Measurements from ENCODE around the gene BTBD16.

BTBD16 gene

DNA sequence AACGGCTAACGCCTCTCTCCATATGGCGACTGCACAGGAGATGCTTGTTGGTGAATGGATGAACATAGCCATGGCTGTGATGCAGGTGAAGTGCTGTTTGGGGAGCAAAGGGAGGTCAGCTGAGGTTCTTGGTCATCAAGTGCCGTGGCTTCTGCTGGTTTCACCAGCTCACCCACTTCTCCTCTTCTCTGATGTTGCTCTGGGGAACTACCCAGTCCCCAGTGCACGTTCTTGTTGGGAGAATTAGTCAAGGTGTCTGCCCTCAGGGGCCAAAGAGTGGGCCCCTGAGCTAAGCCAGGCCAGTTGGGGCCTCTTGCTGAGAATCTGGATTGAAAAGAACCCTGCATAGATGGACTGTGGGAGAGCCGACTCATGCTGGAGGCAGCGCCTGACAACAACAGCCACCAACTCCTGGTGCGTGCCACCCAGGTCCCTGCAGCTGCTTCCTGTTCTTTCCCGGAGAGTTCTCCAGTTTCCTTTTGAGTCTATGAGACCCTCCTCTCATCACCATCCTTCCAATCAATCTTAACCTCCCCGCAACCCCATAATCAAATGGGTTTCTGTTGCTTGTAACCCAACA is 3.0 kb downstream of the BTBD16 start:
- no peak for DNase-seq (ENCODE audit: low read depth in 2 of 2)

DNA sequence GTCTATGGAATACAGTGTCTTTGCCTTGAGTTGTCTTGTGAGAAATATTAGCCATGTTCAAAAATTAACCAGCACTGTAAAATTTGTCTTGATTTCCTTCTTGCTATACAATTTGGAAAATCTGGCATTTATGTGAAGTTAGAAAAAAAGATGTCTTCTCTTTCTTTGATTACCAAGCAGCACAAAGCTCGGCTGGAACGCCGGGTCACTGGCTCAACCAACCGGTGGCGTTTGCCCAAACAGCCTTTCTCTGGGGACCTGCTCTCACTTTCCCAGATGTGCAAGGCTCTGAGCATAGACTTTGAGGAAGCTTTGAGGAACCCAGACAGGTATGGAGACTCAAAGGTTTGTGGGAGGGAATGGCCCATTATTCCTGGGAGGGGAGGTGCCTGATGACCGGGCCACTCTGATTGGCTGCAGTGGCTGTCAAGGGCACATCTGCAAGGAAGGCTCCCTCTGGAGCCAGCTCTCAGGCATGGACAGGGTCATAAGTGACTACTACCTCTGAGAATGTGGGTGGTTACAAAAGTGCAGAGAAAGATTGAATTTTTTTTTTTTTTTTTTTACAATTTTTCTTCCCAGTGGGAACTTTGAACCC is 5.6 kb downstream of the BTBD16 start:
- no peak for DNase-seq (ENCODE audit: low read depth in 2 of 2)

DNA sequence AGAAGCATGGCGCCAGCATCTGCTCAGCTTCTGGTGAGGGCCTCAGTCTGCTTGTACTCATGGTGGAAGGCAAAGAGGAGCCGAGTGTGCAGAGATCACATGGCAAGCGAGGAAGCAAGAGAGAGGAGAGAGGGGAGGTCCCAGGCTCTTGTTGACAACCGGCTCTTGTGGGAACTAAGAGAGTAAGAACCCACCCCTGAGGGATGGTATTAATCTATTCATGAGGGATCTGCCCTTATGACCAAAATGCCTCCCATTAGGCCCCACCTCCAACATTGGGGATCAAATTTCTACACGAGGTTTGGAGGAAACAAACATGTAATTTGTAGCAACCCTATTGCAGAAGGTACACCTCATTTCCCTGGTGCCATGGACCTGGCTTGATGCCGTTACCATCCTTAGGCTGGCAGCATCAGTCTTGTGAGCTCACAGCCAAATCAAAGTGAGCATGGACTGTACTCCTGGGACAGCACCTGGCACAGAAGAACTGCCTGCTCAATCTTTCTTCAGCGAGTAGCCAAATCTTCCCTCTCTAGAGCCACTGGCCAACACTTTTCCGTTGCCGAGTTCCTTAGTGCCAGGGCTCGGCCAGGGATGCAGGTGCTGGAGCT is 6.5 kb downstream of the BTBD16 start:
- no peak for DNase-seq (ENCODE audit: low read depth in 2 of 2)

DNA sequence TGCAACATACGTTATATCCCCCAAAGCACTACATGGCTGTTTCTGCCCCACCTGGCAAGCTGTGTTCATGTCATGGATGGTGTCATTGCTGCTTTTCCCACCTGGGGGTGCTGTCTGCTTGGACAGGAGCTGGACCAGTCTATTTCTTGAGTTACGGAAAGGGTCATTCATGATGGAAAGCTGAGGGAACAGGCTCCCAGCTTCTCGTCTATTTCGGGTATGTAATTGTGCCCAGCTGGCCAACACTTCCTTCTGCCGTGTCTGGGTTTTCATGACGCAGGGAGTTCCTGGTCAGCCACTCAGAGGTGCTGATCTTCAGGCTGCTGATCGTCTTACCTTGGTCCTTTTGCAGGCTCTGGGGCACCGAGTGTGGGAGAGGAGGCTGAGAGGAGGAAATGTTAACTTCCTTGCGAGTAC is 8.6 kb downstream of the BTBD16 start:
- no peak for DNase-seq (ENCODE audit: low read depth in 2 of 2)

DNA sequence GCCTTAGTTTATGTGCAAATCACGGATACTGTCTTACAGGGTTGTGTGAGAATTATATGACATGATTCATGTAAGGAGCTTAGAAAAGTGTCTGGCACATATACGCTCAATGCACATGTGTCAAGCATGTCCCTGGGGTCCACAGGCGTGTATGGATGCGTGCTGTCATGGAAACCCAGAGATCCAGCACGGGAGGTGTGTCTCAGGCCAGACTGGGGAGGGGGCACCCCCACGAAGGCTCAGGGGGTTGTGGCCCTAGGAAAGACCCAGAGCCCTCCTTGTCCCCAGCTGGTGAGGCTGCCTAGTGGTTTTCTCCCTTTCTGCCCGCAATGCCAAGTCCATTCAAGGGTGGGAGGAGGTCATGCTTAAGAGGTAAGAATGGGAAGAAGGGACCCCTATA is 9.1 kb downstream of the BTBD16 start:
- DNase-seq (ENCODE audit: low read depth in 2 of 2), result no peak

DNA sequence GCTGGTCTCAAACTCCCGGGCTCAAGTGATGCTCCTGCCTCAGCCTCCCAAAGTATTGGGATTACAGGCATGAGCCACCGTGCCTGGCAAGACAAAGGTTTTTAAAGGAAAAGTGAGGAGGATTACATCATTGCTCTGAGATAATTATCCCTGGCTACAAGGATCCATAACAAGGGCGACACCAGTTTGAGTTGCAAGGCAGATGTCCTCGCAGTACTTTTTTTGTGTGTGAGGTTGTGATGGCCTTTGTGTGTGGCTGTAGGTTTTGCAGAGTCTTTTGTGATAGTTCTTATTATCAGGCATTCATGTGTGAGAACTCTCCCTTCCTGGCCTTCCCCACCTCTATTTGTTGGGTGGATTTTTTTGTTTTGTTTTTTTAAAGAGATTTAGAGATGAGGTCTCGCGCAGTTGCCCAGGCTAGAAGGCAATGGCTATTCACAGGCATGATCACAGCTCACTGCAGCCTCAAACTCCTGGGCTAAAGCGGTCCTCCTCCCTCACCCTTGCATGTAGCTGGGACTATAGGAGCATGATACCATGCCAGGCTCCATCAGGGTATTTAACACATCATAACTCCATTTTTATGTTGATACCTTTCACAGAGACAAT is 10.0 kb downstream of the BTBD16 start:
- no peak for DNase-seq (ENCODE audit: low read depth in 2 of 2)

DNA sequence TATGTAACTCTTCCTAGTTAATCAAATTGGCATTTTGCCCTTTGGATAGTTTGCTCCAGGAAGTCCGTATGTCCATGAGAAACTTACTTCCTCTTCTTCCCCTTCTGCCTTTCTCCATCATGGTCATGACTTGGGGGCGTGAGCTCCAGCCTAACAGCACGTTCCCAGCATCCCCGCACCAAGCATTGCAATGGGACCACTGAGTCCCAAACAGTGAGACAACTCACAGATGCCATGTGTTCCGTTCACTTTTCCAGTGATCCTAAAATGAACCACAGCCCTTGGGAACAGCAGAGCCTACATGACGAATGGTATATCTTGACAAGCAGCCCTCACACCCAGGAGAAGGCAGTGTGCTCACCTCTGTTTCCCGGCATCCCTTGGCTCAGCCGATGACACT is 10.7 kb downstream of the BTBD16 start:
- no peak for DNase-seq (ENCODE audit: low read depth in 2 of 2)

DNA sequence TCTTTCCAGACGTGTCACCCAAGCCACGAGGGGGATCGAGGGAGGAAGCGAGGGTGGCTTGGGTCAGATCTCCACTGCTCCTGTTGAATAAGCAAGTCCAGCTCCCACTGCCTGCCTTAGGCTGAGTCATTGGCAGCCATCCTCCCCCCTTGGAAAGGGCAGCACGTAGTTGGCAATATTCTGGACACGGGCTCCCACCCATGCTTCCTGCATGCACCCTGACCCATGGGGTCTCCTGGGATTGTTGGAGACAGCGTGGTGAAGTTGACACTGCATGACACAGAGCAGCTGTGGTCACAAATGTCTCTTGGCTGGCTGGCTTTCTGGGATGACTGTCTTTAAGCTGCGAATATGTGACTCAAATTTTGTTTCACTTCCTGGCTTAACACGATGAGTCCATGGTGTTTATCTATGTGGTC is 11.2 kb downstream of the BTBD16 start:
- no peak for DNase-seq (ENCODE audit: low read depth in 2 of 2)

DNA sequence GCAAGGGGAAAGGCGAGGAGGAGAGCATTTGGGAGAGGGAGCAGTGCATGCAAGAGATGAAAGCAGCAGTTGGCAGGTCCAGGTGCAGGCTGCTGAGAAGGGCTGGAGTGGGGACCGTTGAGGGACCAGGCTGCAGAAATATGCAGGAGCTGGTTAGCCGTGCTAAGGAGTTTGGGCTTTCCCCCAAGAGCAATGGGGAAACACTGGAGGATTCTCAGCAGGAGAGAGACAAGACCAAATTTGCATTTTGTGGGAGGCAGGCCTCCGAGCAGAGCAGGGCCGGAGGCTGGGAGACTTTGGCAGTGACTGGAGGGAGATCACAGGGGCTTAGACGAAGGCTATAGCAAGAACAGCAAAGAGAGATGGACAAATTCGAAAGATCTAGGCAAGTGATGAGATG is 11.8 kb downstream of the BTBD16 start:
- no peak for DNase-seq (ENCODE audit: low read depth in 2 of 2)

DNA sequence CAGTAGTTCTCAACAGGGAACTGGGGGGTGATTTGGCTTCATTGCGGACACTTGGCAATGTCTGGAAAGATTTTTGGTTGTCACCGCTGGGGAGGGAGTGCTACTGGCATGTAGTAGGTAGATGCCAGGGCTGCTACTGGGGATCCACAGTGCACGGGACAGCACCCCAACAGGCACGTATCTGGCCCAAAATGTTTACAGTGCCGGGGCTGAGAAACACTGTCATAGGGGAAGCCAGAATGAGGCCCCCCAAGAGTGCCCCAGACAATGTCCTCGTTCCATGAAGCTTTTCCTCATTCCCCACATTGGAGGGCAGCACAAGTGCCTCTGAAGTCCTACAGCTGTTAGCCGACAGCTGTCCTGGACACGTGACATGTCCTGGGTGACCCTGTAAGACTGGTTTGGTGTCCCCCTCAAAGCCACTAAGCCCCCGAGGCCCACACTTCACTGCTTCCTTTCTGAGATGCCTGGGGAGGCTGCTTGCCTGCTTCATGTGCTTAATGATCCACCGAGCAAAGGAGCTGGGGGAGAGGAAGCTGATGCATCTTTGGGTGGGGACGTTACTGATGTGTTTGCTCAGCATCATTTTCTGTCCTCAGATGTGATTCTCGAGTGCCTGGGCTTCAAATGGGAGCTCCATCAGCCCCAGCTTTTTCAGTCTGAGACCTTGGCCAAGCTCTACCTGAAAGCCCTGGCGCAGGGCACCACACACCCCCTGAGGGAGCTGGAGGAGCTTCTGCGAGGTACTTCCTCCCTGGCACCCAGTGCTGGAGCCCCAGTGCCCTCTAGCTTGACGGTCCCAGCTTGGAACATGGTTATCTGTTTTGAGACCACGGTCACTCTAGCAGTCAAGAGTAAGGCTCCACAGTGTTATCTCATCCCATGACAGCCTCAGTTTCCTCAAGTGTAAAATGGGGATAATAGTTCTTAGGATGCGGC is 14.7 kb downstream of the BTBD16 start:
- DNase-seq (ENCODE audit: low read depth in 2 of 2), result no peak

DNA sequence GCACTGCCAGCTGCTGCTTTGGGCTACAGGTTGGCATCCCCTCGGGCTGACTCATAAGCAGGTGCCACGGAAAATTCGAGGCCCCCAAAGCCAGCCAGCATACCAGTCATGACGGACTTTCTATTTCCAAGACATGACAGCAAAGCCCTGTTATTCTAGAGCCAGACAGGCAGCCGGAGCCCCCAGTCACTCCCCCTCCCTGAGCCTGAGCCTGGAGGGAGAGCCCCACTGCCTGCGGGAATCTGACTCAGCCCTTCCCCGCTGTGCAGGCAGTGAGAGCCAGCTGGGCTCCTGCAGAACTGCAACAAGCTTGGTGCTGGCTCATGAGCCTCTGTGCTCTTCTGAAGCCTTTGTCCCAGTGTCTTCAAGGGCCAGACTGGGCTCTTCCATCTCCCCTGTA is 15.8 kb downstream of the BTBD16 start:
- peak; percentile 46 to 53 for DNase-seq (ENCODE audit: low read depth in 2 of 2)

DNA sequence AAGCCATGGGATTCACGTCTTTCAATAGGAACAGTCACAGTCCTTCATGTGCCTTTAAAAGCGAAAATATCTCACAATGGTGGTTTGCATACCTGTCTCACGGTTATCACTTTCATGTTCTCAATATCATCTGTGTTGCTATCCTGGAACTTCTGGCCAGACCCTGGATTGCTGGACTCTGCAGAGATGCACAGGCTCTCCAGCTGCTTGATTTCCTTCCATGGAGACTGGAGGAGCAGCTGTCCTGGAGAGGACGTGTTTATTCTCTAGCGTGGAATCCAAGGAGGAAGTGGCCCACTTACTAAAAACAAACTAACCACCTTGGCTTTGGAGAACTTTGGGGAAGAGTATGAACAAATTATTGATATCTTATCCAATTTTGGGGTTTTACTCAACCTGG is 16.5 kb downstream of the BTBD16 start:
- no peak for DNase-seq (ENCODE audit: low read depth in 2 of 2)

DNA sequence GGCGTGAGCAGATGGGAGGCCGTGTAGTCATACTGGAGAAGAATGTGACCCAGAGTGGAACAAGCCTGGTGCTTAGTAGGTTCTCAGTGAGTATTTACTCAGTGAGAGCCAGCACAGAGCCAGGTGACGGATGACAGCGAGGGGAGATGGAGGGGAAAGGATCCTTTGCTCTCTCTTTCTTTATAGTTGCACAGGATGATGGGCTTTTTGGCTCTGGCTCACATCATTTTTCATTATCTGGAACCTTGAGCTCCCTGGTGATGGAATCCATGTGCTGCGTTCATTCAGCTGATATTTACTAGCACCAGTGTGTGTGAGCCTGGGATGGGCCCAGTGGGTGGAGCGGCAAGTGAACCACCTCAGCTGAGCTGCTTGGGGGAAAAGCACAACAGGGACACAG is 17.2 kb downstream of the BTBD16 start:
- DNase-seq (ENCODE audit: low read depth in 2 of 2), result no peak

DNA sequence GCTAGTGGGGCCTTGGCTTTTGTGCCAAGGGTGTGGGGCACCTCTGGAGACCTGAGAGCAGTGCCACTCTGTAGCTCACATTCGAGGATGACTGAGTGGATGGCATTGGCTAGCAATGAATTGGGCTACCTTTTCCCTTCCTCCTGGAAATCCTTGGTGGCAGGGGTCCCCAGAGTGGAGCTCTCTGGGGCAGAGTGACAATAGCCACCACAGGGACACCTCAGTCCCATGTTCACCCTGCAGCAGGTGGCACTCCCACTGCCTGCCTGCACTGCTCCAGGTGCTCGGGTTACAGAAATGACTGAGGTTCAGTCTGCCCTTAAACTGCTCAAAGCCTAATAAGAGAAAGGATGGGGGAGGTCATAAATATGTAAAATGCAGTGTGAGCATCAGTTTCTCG is 17.8 kb downstream of the BTBD16 start:
- no peak for DNase-seq (ENCODE audit: low read depth in 2 of 2)

DNA sequence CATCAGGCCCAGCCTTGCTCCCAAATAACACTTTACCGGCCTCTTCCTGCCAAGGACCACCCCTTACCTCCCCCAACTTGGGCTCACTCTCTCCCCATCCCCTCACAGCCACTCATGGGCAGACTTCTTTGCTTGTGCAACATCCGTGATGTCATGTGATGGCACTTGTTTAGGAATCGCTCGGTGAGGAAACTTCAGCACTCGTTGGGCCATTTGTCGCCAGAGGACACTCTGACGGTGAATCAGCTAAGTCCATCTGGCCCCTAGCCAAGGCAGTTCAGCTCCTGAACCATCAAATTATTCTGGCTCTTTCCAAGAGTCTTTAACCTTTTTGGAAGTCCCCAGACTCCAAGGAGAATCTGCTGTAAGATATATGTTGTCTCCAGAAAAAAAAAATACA is 19.2 kb downstream of the BTBD16 start:
- DNase-seq (ENCODE audit: low read depth in 2 of 2), result no peak

DNA sequence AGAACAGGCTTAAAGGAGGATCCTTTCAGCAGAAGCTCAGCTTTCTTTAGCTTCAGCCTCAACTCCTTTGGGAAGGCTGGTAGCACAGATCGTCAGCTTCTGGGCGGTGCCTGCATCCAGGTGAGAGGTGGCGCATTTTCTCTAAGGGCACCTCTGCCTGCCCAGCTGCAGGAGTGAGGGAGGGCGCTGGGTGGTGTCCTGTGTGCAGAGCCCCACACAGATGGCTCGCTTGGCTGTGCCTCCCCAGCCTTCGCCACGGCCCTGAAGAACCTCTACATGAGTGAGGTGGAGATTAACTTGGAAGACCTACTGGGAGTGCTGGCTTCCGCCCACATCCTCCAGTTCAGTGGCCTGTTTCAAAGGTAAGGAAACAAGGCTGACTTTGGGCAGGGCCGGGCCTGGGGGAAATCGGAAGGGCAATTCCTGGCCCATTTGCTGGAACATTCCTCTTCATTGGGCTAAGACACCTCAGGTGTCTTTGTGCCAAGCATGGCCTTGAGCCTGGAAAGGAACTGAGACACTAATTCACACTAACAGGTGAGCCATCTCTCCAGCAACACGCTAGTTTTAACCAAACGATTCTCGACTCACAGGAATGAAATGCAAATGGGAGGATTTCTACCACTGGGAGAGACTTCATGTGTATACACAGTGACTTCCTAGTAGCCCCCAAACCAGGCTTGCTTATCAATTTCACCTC is 19.9 kb downstream of the BTBD16 start:
- DNase-seq (ENCODE audit: low read depth in 2 of 2), result no peak

DNA sequence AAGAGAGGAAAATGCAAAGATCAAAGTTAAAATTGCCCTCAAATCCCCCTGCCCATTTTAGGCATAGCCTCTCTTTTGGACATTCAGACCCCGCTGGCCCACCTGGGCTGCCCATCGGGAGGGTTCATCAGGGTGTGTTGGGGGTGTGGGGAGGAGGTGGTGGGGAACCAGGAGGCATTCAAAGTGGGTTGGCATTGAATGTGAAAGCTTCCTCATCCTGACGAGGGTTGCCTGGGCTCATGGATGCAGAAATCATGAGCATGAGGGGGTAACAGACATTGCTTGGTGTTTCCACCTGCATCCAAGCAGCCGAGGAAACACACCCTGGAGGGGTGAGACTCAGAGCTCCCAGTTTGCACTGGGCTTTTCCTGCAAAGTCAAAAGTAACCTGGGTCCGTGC is 20.6 kb downstream of the BTBD16 start:
- DNase-seq (ENCODE audit: low read depth in 2 of 2), result no peak

DNA sequence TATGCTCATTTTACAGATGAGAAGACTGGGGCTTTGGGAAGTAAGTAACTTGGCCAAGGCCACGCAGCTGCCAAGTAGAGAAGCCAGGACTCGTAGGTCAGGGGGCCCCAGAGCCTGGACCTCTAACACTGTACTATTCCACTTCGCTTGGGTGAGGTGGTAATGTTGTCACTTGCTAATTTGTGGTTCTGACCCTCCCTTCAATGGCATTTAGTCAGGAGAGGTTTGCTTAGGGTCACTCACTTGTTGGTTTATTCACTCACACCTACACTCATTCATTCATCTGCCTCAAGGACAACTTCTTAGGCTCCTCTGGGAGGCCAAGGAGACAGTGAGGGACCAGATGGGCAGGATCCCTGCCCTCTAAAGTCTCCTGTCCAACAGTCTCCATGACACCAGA is 21.3 kb downstream of the BTBD16 start:
- no peak for DNase-seq (ENCODE audit: low read depth in 2 of 2)

DNA sequence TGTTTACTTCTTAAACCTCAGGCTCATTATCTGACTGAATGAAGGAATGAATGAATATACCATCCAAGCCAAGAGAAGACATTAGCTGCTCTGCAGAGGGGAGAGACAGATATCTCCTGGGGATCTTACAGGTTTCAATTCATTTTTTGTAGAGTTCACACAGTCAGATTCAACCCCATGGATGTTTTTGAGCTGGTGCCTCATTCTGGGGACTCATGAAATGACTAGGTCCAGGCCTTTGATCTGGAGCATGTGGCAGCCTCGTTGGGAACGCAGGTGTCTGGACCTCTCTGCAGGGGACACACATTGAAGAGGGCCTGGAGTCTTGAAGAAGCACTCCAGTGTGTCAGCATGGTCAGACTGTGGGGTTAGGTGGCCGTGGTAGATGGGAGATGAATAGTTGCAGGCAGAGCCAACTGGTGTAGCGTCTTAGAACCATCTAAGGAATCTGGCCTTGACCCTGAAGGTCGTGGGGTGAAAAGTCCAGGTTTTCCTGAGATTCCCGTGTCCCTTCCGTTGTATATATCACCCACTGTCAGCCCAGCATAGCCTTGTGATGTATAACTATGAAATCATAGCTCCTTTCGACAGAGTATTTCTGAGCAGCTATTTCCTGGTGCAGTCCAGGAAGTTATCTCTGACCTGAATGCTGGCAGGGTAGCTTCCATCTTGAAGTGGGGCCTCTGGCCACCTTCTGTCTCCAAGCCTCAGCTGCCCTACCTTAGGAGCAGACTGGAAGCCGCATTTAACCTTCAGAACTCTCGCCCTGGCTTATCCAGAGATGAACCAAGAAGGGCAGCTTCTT is 22.3 kb downstream of the BTBD16 start:
- no peak for DNase-seq (ENCODE audit: low read depth in 2 of 2)

DNA sequence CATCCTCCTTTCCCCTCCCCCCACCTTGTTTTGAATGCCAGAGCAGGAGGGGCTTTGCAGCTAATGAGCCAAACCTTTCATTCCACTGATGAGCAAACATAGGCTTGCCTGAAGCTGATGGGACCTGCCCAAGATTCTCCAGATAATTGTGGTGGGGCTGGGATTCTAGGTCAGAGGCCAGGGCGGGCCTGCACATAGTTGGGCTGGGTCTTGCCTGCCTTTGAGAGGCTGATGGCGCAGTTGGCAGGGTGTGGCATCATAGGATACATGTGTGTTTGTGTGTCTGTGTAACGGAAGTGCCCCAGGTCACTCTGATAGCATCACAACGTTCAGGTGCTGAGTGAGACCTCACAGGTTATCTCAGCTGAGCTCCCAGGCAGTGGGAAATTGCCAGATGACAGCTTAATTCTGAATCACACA is 22.9 kb downstream of the BTBD16 start:
- DNase-seq (ENCODE audit: low read depth in 2 of 2), result no peak

Measured in fibroblast of skin of left quadriceps (primary cell).